HG03378 (cell line): ENCODE measurements around the gene C1orf35.

ENCODE experiments used
- ATAC-seq: cut with Tn5 transposase; IDR thresholded peaks from one replicate; pipeline ENCODE4 v1.9.1; 2021; ENCODE audit warnings: mild to moderate bottlenecking, moderate library complexity; ENCODE audit not compliant: unreplicated experiment

Gene C1orf35

GRCh38 chr1:228102791-228103620 lies at the start of gene C1orf35:
Gene C1orf35 (minus strand): TSS chr1:228103325. CDS start chr1:228103227, 98 bp downstream.
- peak; percentile 42 for ATAC-seq

- no peak for ATAC-seq
Measured at GRCh38 chr1:228152918-228153258, 49.8 kb upstream of the C1orf35 start.

GRCh38 chr1:228152097-228152917 lies 49.2 kb upstream of the C1orf35 start:
- ATAC-seq: no peak

DNA sequence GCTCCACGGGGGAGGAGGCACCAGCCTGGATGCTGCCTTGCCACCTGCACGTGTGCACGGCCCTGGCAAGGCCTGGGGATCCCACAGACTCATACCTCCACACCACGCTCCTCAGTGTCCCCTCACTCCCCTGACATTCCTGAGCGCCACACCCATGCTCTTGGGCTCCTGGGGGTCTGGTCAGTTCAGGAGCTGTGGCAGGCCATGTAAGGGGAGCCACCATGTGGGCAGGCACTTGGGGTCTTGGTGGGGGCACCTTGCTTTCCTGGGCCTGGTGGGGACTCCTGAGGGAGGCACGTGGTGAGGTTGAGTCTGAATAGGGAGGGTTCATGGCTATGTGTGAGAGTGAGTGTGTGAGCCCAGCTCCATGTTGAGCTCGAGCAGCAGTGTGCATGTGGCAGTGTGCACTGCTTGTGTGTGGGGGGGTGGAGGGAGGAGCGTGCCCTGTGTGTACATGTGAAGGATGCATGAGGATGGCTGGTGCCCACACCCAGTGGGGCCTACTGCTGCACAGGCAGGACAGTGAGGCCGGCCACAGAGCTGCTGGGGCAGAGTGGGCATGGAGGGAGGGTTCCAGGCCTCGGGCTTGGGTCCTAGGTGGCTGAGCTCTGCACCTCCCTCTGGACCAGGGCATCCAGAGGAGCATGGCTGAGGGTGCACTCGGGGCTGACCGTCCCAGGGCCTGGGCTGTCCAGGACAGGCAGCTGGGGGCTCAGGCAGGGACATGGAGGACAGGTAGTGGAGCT lies 48.2 kb upstream of the C1orf35 start:
- no peak for ATAC-seq

DNA sequence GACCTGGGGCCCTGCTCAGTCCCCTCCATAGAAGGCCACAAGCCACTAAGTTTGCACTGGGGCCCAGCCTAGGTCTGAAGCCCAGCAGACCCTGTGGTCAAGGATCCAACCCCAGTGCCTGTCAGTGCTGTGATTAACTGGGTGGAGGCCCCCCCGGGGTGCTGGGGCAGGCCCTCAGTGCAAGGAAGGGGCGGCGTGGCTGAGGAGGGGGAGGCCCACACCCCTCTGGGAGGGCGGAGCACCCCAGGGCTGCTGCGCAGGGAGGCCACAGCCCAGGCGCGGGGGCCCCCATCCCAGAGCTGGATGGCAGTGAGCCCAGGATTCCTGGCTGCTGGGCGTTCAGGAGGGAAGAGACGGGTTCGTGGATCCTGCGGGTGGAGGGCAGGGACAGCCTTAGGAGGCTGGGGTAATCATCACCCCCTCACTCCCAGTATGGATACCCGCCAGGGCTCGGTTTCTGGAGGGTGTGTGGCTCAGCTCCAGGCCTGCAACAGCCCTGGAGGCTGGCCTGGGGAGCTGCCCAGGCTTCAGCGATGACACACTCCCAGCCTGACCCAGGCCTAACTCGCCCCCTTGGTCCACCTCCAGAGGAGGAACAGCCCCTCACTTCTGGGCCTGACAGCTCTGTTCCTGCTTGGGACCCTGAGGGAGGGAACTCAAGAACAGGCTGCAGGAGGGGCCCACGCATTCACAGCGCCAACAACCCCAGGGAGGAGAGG lies 47.5 kb upstream of the C1orf35 start:
- no peak for ATAC-seq

GRCh38 chr1:228150120-228150460 lies 47.0 kb upstream of the C1orf35 start:
- no peak for ATAC-seq

GRCh38 chr1:228149406-228150119 lies 46.4 kb upstream of the C1orf35 start, which contains the start of gene GJC2:
Gene GJC2 (plus strand): TSS chr1:228149930. CDS start chr1:228157759, 7,829 bp downstream.
- no peak for ATAC-seq

DNA sequence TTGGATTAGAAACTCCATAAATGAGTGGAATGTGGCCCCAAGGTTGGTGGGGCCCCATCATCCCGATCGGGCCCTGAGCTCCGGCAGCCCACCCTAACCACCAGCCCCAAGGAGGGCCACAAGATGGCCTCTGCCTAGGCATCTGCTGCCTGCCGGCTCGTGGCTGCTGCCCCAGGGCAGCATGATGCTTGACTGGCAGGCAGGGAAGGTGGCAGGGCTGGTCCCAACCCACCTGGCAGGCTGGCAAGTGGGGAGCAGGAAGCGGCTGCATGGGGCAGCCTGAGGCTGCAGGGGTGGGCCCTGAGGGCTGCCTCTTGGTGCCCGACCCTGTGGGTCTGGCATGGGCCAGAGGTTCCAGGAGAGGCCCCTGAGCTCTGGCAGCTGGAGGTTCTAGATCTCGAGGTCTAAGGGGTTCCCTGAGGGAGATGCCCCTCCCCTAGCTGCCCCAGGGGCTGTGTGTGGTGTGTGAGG lies 45.8 kb upstream of the C1orf35 start:
- no peak for ATAC-seq

DNA sequence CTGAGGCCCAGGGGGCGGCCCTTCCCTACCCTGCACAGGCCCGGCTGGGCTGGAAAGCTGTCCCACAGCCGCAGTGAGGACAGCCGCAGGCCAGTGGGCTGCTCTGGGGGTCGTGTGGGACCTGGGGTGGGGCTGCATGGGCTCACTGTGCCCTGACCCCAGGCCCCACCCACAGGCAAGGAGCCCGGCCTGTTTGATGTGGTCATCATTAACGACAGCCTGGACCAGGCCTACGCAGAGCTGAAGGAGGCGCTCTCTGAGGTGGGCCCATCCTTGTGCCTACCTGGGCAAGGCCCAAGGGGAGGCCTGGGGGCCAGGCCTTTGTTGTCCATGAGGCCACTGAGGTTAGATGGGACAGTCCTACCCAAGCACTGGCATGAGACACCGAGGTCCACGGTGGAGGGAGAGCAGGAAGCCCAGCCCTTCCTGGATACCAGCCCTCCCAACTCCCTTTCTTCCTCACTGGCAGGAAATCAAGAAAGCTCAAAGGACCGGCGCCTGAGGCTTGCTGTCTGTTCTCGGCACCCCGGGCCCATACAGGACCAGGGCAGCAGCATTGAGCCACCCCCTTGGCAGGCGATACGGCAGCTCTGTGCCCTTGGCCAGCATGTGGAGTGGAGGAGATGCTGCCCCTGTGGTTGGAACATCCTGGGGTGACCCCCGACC lies 45.2 kb upstream of the C1orf35 start:
- ATAC-seq: no peak

DNA sequence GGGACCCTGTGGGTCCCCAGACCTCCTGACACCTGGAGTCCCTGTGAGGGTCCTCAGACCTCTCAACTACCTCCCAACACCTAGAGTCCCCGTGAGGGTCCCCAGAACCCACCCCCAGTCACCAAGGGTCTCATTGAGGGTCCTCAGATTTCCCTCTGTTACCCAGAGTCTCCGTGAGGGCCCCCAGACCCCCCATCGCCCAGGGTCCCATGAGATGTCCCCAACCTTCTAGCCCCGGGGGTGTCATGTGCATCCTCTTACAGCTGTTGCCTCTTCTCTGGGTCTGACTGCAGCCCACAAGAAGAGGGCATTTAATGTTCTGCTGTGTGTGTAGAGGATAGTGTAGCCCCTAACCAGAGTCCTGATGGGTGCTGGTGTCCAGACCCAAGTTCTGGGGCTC lies 44.6 kb upstream of the C1orf35 start:
- no peak for ATAC-seq

GRCh38 chr1:228147151-228147693 lies 44.1 kb upstream of the C1orf35 start:
- no peak for ATAC-seq

- ATAC-seq: no peak
Measured at GRCh38 chr1:228146417-228147150, 43.5 kb upstream of the C1orf35 start.

DNA sequence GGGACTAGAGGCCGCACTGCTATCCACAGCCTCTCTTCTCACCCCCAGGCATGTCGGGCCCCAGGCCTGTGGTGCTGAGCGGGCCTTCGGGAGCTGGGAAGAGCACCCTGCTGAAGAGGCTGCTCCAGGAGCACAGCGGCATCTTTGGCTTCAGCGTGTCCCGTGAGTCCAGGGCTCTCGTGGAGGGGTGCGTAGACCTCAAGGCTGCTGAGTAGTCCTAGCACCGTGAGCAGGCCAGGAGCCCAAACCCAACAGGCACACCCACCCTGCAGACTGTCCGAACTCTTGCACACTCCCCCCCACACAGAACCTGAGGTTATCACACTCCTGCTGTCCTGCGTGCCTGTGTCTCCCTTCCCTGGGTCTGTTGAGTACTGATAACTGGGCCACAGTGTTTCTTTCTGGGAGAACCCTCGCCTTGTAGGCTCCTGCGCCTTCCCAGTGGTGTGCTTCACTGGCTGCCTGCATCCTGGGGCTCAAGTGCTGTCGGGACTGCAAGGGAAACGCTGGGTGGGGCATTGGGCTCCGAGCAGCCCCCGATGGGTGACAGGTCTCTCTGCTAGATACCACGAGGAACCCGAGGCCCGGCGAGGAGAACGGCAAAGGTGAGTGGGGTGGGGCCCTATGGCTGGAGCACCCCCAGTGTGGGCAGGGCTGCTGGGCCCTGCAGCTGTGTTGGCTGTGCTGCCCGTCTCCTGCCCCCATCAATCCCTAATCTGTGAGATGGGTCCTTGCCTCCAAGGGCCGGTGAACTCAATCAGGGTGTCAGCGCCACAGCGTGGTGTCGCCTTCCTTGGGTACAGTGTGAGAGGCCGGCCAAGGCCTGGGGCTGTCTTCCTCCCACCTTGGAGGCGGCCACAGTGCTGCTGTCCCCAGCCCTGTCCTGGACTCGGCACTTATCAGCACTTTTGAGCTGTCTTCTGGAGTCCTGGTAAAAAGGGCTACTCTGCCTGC lies 42.6 kb upstream of the C1orf35 start:
- no peak for ATAC-seq

DNA sequence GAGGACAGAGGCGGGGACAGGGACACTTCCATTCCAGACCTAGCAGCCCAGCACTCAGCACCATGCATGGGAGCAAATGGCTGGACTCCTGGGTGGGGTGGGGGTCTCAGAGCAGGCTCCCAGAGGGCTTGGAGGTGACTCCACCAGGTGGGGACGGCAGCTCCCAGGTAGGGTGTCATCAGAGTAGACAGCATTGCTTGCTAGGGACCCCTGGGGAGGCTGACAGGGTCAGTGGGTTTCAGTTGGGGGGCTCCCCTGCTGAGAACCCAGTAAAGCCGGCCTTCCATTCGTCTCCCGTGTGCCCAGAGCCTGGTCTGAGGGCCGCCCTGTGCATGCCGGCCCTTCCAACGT lies 41.8 kb upstream of the C1orf35 start:
- ATAC-seq: no peak

DNA sequence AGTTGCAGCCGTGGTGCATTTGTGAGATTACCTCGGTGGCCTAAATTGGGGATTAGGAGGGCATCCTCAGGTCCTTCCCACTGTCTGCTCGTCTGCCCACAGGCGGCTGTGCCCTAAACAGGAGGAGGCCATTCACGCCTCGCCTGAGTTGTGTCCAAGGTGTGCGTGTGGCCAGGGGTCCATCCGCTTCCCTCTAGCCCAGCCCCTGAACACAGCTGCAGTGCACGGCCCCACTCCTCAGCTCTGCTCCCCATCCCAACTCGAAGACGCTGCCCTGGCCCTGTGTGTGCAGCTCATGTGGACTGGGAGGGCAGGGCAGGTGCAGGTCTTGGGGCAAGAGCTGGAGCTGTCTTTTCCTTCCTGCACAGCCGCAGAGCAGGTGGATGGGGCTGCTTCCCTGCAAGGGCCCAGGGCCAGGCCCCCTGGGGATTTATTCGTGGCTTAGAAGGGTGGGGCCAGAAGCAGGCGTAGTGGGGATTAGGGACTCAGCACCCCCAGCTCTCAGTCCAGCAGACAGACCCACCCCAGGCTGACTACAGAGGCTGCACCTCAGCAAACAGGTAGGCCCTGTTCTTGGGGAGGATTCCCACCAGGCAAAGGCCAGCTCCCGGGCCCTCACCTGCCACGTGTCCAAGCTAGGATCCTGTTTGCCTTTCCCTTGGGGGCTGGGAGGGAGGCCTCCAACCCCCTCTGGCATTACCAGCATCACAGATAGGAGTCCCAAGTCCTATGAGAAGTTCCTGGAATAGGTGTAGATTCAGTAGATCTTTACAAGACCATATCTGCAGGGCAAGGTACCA lies 41.3 kb upstream of the C1orf35 start:
- ATAC-seq: no peak

GRCh38 chr1:228143480-228144192 lies 40.5 kb upstream of the C1orf35 start:
- no peak for ATAC-seq
